B cell (primary cell): Measurements from ENCODE around the gene TWIST2. TPM values are rescaled to one million over a fixed set of nuclear protein-coding genes. Genes with fewer than 3 reads are reported as not detected.

Experiments used
- ATAC-seq: fragments of 200-7000 bp; cut with Tn5 transposase; one replicate; pipeline ENCODE4 v1.10.0; 2021; ENCODE audit warnings: low read depth, mild to moderate bottlenecking, moderate number of reproducible peaks, moderate library complexity
- CTCF ChIA-PET: fragments of 350-600 bp; sonication (Branson Sonifier 250); formaldehyde crosslinking; loops from one replicate; lab custom pipeline; 2021; ENCODE audit warnings: antibody characterized with exemption, inconsistent platforms; lab: Charles Lee
- POLR2A ChIA-PET: fragments of 350-600 bp; sonication (Branson Sonifier 250); formaldehyde crosslinking; loops from one replicate; lab custom pipeline; 2021; ENCODE audit warnings: antibody characterized with exemption; lab: Charles Lee
- DNase-seq: peaks from one replicate; pipeline ENCODE4 v3.0.0; 2013
- H2AFZ ChIP-seq: 2 replicates; pipeline ENCODE4 v1.6.1; 2012; ENCODE audit warnings: mild to moderate bottlenecking, low read depth, low read length; ENCODE audit not compliant: insufficient read depth, poor library complexity, severe bottlenecking
- H3K27ac ChIP-seq, 2 donors: 1 replicate in 1 of 2; 2 replicates in 1 of 2; pipeline ENCODE4 v1.5.1; 2012 to 2013; ENCODE audit warnings: low read length in 2 of 2, mild to moderate bottlenecking in 2 of 2, moderate library complexity in 1 of 2
- H3K27me3 ChIP-seq, 4 experiments: fragments of 200-600 bp in 1 of 4; sonication (generic) in 1 of 4; replicated peaks in 1 of 4; 1 replicate in 2 of 4; 2 replicates in 2 of 4; pipeline versions ENCODE4 v1.6.1 to v1.7.0; 2013 to 2016; ENCODE audit warnings: low read length in 3 of 4, mild to moderate bottlenecking in 2 of 4, mixed read lengths in 1 of 4, moderate library complexity in 1 of 4; ENCODE audit not compliant: insufficient read depth in 4 of 4, control insufficient read depth in 3 of 4; ENCODE audit errors: control extremely low read depth in 1 of 4
- H3K36me3 ChIP-seq, 2 experiments: replicated peaks in 1 of 2; 1 replicate in 1 of 2; 2 replicates in 1 of 2; pipeline versions ENCODE4 v1.6.1 to v1.7.1; 2013; ENCODE audit warnings: low read length in 1 of 2; ENCODE audit not compliant: insufficient read depth in 2 of 2, control insufficient read depth in 1 of 2; ENCODE audit errors: control extremely low read depth in 1 of 2, extremely low read depth in 1 of 2
- H3K4me1 ChIP-seq, 2 donors: fragments of 200-600 bp in 1 of 2; sonication (generic) in 1 of 2; 1 replicate in 1 of 2; 2 replicates in 1 of 2; pipeline versions ENCODE4 v1.5.1 to v1.6.1; 2013 to 2017; ENCODE audit warnings: low read length in 2 of 2; ENCODE audit not compliant: control insufficient read depth in 2 of 2, insufficient read depth in 2 of 2
- H3K4me2 ChIP-seq: replicated peaks from 2 replicates; pipeline ENCODE3; 2012; ENCODE audit warnings: mild to moderate bottlenecking, low read depth, low read length; ENCODE audit not compliant: poor library complexity, severe bottlenecking
- H3K4me3 ChIP-seq, 5 experiments: fragments of 200-600 bp in 1 of 5; sonication (generic) in 1 of 5; 1 replicate in 3 of 5; 2 replicates in 2 of 5; pipeline versions ENCODE4 v1.5.1 to v1.7.0; 2011 to 2016; ENCODE audit warnings: low read length in 4 of 5, mild to moderate bottlenecking in 4 of 5, low read depth in 2 of 5, control low read depth in 1 of 5, moderate library complexity in 1 of 5; ENCODE audit not compliant: insufficient read depth in 1 of 5; ENCODE audit errors: control extremely low read depth in 1 of 5, extremely low read depth in 1 of 5
- H3K79me2 ChIP-seq: fragments of 200-600 bp; sonication (generic); one replicate; pipeline ENCODE4 v1.6.0; 2016; ENCODE audit warnings: low read length; ENCODE audit not compliant: control insufficient read depth, insufficient read depth
- H3K9ac ChIP-seq: fragments of 200-600 bp; sonication (generic); 2 replicates; pipeline ENCODE4 v1.6.1; 2017; ENCODE audit warnings: mild to moderate bottlenecking, low read length, moderate library complexity
- H3K9me3 ChIP-seq, 3 donors: one replicate each; pipeline versions ENCODE4 v1.6.1 to v1.7.1; 2013; ENCODE audit warnings: low read length in 2 of 3; ENCODE audit not compliant: control insufficient read depth in 2 of 3, insufficient read depth in 1 of 3; ENCODE audit errors: control extremely low read depth in 1 of 3
- H4K20me1 ChIP-seq: 2 replicates; pipeline ENCODE4 v1.6.0; 2012; ENCODE audit warnings: mild to moderate bottlenecking, low read length; ENCODE audit not compliant: insufficient read depth, control insufficient read depth, poor library complexity, severe bottlenecking
- H3K27ac Mint-ChIP-seq: one replicate; pipeline ENCODE4 v1.8.0; 2021; ENCODE audit warnings: mixed read lengths
- H3K27me3 Mint-ChIP-seq: one replicate; pipeline ENCODE4 v1.8.0; 2021; ENCODE audit warnings: mixed read lengths
- H3K4me1 Mint-ChIP-seq: one replicate; pipeline ENCODE4 v1.8.0; 2021; ENCODE audit warnings: mixed read lengths
- H3K4me3 Mint-ChIP-seq: one replicate; pipeline ENCODE4 v1.8.0; 2021; ENCODE audit warnings: mixed read lengths
- H3K9me3 Mint-ChIP-seq: one replicate; pipeline ENCODE4 v1.8.0; 2022; ENCODE audit warnings: mixed read lengths; ENCODE audit not compliant: insufficient read depth
- EZH2 ChIP-seq: IDR thresholded peaks from 2 replicates; pipeline ENCODE4 v1.6.1; 2012; ENCODE audit warnings: borderline replicate concordance, low read depth, mild to moderate bottlenecking, moderate library complexity, low read length; ENCODE audit not compliant: insufficient read depth, poor library complexity, severe bottlenecking
- WGBS: methylation state at CpG from one replicate; pipeline ENCODE4 v1.1.5; 2013; ENCODE audit warnings: missing lambda C conversion rate; ENCODE audit not compliant: insufficient coverage; 5-methylcytosine and 5-hydroxymethylcytosine counted together
- intact Hi-C: fragments of 100-400 bp; cut with micrococcal nuclease; formaldehyde crosslinking; loops from one replicate; pipeline ENCODE4 v1.10.0; 2022
- polyA plus RNA-seq: library from polyadenylated mRNA; depleted of rRNA; stranded (reverse); fragments of >200 nt; gene quantifications from 2 replicates; pipeline ENCODE4 v1.2.3, GENCODE V29; 2012
- total RNA-seq, 2 donors: library from RNA; stranded (reverse); fragments of 120-200 nt in 1 of 2; gene quantifications; 1 replicate in 1 of 2; 2 replicates in 1 of 2; pipeline versions ENCODE4 v1.2.3 to v1.2.4, GENCODE V29; 2013 to 2022
- TF ChIP-seq, protein P1 (sequence below): fragments of 200-600 bp; IDR thresholded peaks from one replicate; pipeline ENCODE4 v1.8.0; 2022; ENCODE audit warnings: antibody characterized with exemption, mild to moderate bottlenecking

The TWIST2 gene
- total and polyA plus RNA-seq, 2 donors (not counting 1 experiment from before 2014, with no cell fraction given), result 0.07 TPM; not detected in 1

DNA sequence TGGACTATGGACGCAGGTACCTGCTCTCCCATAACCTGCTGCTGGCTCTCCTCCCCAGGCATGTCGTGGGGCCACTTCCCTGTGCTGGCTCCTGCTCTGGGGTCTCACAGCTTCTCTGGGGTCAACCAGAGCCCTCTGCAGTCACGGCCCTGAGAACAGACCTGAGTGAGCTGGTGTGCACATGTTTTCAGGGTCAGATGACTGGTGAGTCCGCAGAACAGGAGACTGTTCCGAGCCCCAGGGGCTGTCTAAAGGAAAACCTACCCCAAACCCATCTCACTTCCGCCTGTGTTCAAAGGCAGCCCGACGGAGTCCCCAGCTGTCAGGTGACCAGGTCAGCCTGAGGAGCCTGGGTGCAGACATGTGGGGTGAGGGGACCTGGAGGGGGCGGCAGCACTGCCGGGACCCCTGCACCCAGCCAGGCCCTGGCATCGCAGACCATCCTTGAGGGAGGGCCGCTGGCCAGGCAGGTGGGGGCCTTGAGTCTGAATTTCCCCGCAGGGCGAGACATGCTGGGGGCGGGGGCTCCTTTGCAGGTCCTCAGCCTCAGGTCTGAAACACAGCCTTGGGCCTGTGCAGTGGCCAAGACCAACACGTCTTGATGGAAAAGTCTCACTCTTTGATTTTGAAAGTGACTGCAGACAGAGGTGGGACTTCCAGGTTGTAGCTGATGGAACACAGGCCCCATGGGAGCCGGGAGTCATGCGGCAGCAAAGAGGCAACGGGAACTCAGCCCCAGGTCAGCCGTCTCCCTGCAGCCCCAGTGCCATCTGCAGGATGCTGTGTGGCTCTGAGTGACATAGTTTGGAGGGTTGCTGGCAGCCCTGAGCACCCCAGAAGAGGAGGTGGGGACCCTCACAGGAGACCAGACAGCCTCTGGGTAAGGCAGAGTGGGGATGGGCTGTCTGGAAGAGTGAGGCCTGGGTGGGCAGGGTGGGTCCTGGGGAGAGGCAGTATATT, 65.3 kb downstream of the TWIST2 start:
- H2AFZ ChIP-seq, result no peak overlapping the region
- intact Hi-C loops, result no loop called here
- no peaks in the 10 kb centered on the region for H3K79me2 ChIP-seq
- no peak overlapping the region for H3K4me3 ChIP-seq
- no peak for DNase-seq
- H4K20me1 ChIP-seq, result no peaks in the 10 kb centered on the region
- no peak overlapping the region for H3K9ac ChIP-seq
- H3K4me1 Mint-ChIP-seq, result no peaks in the 10 kb centered on the region
- H3K9me3 ChIP-seq, result peaks cover 0 to 13% (median 0%) of the 10 kb centered on the region in 3 donors
- TF ChIP-seq EZH2, result no peak
- TF ChIP-seq, protein P1, sequence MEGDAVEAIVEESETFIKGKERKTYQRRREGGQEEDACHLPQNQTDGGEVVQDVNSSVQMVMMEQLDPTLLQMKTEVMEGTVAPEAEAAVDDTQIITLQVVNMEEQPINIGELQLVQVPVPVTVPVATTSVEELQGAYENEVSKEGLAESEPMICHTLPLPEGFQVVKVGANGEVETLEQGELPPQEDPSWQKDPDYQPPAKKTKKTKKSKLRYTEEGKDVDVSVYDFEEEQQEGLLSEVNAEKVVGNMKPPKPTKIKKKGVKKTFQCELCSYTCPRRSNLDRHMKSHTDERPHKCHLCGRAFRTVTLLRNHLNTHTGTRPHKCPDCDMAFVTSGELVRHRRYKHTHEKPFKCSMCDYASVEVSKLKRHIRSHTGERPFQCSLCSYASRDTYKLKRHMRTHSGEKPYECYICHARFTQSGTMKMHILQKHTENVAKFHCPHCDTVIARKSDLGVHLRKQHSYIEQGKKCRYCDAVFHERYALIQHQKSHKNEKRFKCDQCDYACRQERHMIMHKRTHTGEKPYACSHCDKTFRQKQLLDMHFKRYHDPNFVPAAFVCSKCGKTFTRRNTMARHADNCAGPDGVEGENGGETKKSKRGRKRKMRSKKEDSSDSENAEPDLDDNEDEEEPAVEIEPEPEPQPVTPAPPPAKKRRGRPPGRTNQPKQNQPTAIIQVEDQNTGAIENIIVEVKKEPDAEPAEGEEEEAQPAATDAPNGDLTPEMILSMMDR, result no peak
- 78% methylated on average over 19 of the region's 20 CpGs for WGBS
- H3K27ac Mint-ChIP-seq, result no peak overlapping the region
- H3K27ac ChIP-seq, result no peak overlapping the region
- no peaks in the 10 kb centered on the region for H3K36me3 ChIP-seq
- POLR2A ChIA-PET, result no interaction called here
- CTCF ChIA-PET, result no interaction called here
- H3K27me3 Mint-ChIP-seq, result peaks cover 6% of the 10 kb centered on the region
- ATAC-seq, result no peak
- H3K27me3 ChIP-seq, result no peaks in the 10 kb centered on the region
- H3K9me3 Mint-ChIP-seq, result no peaks in the 10 kb centered on the region
- H3K4me2 ChIP-seq, result no peak overlapping the region
- no peaks in the 10 kb centered on the region for H3K4me1 ChIP-seq
- no peak overlapping the region for H3K4me3 Mint-ChIP-seq
